IPS-18a (cell line): Measurements from ENCODE around the gene ZC3H10.
"Not testable (repeated sequence)": the region's sequence is repeated elsewhere in the genome, so short reads cannot be mapped to it uniquely, and the experiment has no call there.

Experiments used
- H3K27ac ChIP-seq: one replicate; pipeline ENCODE4 v1.5.1; 2013; ENCODE audit warnings: low read length
- H3K27me3 ChIP-seq: one replicate; pipeline ENCODE4 v1.6.1; 2013; ENCODE audit warnings: mild to moderate bottlenecking, low read length; ENCODE audit not compliant: control insufficient read depth, insufficient read depth
- H3K36me3 ChIP-seq: one replicate; pipeline ENCODE4 v1.6.1; 2013; ENCODE audit warnings: low read depth, low read length; ENCODE audit not compliant: control insufficient read depth
- H3K4me1 ChIP-seq: one replicate; pipeline ENCODE4 v1.6.1; 2013; ENCODE audit warnings: low read depth, low read length; ENCODE audit not compliant: control insufficient read depth
- H3K4me3 ChIP-seq: one replicate; pipeline ENCODE4 v1.5.1; 2013; ENCODE audit warnings: low read length
- H3K9ac ChIP-seq: one replicate; pipeline ENCODE4 v1.6.1; 2013; ENCODE audit warnings: mild to moderate bottlenecking, low read length, moderate library complexity
- H3K9me3 ChIP-seq: one replicate; pipeline ENCODE4 v1.6.1; 2013; ENCODE audit warnings: low read depth, low read length; ENCODE audit not compliant: control insufficient read depth

The ZC3H10 gene

GRCh38 chr12:56104109-56104814, 13.8 kb upstream of the ZC3H10 start, which contains the start of gene PA2G4:
PA2G4 (plus strand) TSS chr12:56104559; CDS start chr12:56104738, 179 bp downstream.
- peak within 1 kb of the TSS; percentile 97 for H3K9ac ChIP-seq
- H3K36me3 ChIP-seq = peaks cover 61% of the 10 kb centered on the region

GRCh38 chr12:56104815-56105608, 13.1 kb upstream of the ZC3H10 start:
- Histone ChIP-seq H3K36me3 (peaks cover 61% of the 10 kb centered on the region), H3K27me3 (no peaks in the 10 kb centered on the region), H3K4me3 (peak overlapping the region; percentile 97), H3K4me1 (peaks cover 9% of the 10 kb centered on the region), H3K9me3 (no peaks in the 10 kb centered on the region), H3K9ac (peak overlapping the region; percentile 97), H3K27ac (peak overlapping the region; percentile 91)

More at GRCh38 chr12:56104109-56104814, 13.8 kb upstream of the ZC3H10 start, which contains the start of gene PA2G4:
- Histone ChIP-seq H3K27me3 (no peaks in the 10 kb centered on the region), H3K4me1 (peaks cover 9% of the 10 kb centered on the region), H3K9me3 (no peaks in the 10 kb centered on the region), H3K4me3 (peak within 1 kb of the TSS; percentile 97), H3K27ac (peak within 1 kb of the TSS; percentile 91)

GRCh38 chr12:56105609-56105902, 12.5 kb upstream of the ZC3H10 start:
- H3K9ac ChIP-seq = peak overlapping the region; percentile 97
- no peaks in the 10 kb centered on the region for H3K9me3 ChIP-seq
- H3K27me3 ChIP-seq = no peaks in the 10 kb centered on the region
- H3K27ac ChIP-seq = no peak overlapping the region
- peak overlapping the region; percentile 97 for H3K4me3 ChIP-seq
- H3K4me1 ChIP-seq = peaks cover 9% of the 10 kb centered on the region
- H3K36me3 ChIP-seq = peaks cover 63% of the 10 kb centered on the region

GRCh38 chr12:56107242-56107641, 10.8 kb upstream of the ZC3H10 start:
- no peak overlapping the region for H3K27ac ChIP-seq
- H3K36me3 ChIP-seq = peaks cover 64% of the 10 kb centered on the region
- no peaks in the 10 kb centered on the region for H3K9me3 ChIP-seq
- H3K4me3 ChIP-seq = no peak overlapping the region
- H3K27me3 ChIP-seq = no peaks in the 10 kb centered on the region
- H3K4me1 ChIP-seq = peaks cover 9% of the 10 kb centered on the region
- H3K9ac ChIP-seq = no peak overlapping the region

- Histone ChIP-seq H3K9me3 (no peaks in the 10 kb centered on the region), H3K4me1 (peaks cover 8% of the 10 kb centered on the region), H3K9ac (no peak overlapping the region), H3K36me3 (peaks cover 79% of the 10 kb centered on the region), H3K27ac (no peak overlapping the region), H3K4me3 (no peak overlapping the region), H3K27me3 (no peaks in the 10 kb centered on the region)
These were observed 7.5 kb upstream of the ZC3H10 start for GRCh38 chr12:56110571-56110970.

- H3K9me3 ChIP-seq = no peaks in the 10 kb centered on the region
- no peak overlapping the region for H3K4me3 ChIP-seq
- H3K4me1 ChIP-seq = peaks cover 6% of the 10 kb centered on the region
- no peaks in the 10 kb centered on the region for H3K27me3 ChIP-seq
- no peak overlapping the region for H3K27ac ChIP-seq
- peaks cover 59% of the 10 kb centered on the region for H3K36me3 ChIP-seq
- no peak overlapping the region for H3K9ac ChIP-seq
These were observed 4.0 kb upstream of the ZC3H10 start for GRCh38 chr12:56114084-56114483.

- H3K36me3 ChIP-seq = peaks cover 47% of the 10 kb centered on the region
- no peaks in the 10 kb centered on the region for H3K9me3 ChIP-seq
- H3K4me3 ChIP-seq = peak overlapping the region; percentile 100
- peak overlapping the region; percentile 99 for H3K9ac ChIP-seq
- no peak overlapping the region for H3K27ac ChIP-seq
- H3K27me3 ChIP-seq = no peaks in the 10 kb centered on the region
- H3K4me1 ChIP-seq = peaks cover 14% of the 10 kb centered on the region
These were observed 2.7 kb upstream of the ZC3H10 start for GRCh38 chr12:56115329-56115728.

GRCh38 chr12:56116267-56117081, 1.6 kb upstream of the ZC3H10 start, which contains the start of gene RPL41:
RPL41 (plus strand) TSS chr12:56116633.
- no peaks in the 10 kb centered on the region for H3K27me3 ChIP-seq
- H3K9me3 ChIP-seq = no peaks in the 10 kb centered on the region
- H3K9ac ChIP-seq = peak within 1 kb of the TSS; percentile 99
- H3K36me3 ChIP-seq = peaks cover 46% of the 10 kb centered on the region
- H3K27ac ChIP-seq = peak within 1 kb of the TSS; percentile 99
- H3K4me3 ChIP-seq = peak within 1 kb of the TSS; percentile 100
- H3K4me1 ChIP-seq = peaks cover 14% of the 10 kb centered on the region

GRCh38 chr12:56117082-56117706, 872 bp upstream of the ZC3H10 start:
- Histone ChIP-seq H3K4me3 (peak overlapping the region; percentile 100), H3K36me3 (peaks cover 40% of the 10 kb centered on the region), H3K27ac (peak overlapping the region; percentile 99), H3K4me1 (peaks cover 14% of the 10 kb centered on the region), H3K9ac (peak overlapping the region; percentile 99)
- H3K9me3 ChIP-seq, H3K27me3 ChIP-seq: not testable (repeated sequence)

GRCh38 chr12:56118688-56119357, 757 bp downstream of the ZC3H10 start:
- Histone ChIP-seq H3K9me3 (no peaks in the 10 kb centered on the region), H3K36me3 (peaks cover 24% of the 10 kb centered on the region), H3K27me3 (no peaks in the 10 kb centered on the region), H3K27ac (peak overlapping the region; percentile 32), H3K4me1 (peaks cover 14% of the 10 kb centered on the region), H3K9ac (peak overlapping the region; percentile 67), H3K4me3 (peak overlapping the region; percentile 100)
